ENCODE data around the gene RSPO4.

The RSPO4 gene

DNA sequence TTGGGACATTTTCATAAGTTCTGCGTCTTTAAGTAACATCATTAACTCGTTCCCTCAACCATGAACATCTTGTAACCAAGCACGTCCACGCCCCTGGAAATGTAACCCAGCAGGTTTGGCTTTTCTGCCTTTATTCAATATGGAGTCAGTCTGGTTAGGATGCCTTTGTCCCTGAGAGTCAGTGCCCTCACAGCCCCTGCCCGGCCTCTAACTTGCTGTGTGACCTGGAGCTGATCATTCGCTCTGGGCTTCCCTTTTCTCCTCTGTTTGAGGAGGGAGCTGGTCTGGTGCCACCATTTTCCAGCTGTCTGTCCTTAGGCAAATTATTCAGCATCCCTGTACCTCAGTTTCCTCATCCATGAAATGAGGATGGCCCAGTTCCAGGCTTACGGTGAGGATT, 59.5 kb downstream of the RSPO4 start:
- DNase-seq (ENCODE audit: low read depth), result no peak

DNA sequence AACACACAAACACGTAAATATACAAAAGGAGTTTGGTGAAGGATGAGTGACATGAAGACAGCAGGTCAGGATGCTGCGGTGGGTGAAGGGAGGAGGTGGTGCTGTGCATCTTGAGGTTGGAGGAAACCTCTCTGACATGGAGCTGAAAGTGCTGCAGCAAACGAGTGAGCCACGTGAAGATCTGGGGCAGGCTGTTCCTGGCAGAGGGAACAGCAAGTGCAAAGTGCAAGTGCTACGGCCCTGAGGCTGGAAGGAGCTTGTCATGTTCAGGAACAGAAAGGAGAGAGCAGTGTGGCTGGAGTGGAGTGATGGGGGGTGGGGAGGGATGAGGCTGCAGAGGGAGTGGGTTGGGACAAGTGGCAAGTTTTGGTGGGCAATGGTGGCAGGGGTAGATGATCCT, 61.2 kb downstream of the RSPO4 start:
- DNase-seq (ENCODE audit: low read depth), result no peak

DNA sequence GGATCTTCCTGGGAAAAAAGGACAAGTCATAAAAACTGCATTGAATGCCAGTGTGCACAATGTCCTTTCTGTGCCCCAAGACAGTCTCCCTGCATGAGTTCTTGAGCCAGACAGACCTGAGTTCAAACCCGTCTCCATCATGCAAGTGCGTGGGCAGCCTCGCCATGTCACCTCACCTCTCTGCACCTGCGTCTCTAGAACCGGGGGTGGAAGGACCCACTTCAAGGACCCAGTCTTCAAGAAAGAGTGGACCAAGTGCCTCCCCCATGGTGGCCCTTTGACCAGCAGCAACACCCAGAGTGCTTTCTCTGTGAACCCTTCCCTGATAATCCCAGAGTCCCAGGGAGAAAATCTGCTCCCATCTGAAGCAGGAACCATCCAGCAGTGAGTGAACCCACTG, 62.5 kb downstream of the RSPO4 start:
- no peak for DNase-seq (ENCODE audit: low read depth)

DNA sequence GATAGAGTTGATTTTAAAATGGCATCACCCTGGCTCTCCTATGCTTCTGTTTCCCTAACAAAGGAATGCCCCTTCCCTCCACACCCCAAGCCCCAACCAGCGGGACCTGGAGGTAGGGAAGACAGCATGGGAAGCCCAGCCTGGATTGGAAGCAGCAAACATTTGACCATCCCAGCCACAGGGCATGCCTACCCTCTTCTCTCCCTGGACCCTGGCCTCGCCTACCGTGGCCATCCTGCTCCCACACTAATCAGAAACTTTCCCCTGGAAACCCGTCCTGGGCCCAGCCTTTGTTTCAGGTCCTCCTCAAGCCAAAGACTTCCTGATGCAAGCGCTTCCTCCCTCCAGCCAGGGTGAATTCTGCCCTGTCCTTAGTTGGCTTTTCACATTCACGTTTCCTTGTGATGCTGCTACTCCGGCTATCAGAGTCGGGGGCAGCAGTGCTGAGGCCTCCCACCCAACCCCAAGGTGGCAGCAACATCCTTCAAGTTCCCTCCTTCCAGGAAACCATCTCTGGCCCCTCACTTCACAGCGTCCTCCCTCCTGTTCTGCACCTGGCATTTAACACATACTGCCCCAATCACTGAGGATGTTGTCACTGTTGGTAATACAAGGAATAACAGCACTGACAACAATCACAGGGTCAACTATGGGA, 67.8 kb downstream of the RSPO4 start:
- no peak for DNase-seq (ENCODE audit: low read depth)

DNA sequence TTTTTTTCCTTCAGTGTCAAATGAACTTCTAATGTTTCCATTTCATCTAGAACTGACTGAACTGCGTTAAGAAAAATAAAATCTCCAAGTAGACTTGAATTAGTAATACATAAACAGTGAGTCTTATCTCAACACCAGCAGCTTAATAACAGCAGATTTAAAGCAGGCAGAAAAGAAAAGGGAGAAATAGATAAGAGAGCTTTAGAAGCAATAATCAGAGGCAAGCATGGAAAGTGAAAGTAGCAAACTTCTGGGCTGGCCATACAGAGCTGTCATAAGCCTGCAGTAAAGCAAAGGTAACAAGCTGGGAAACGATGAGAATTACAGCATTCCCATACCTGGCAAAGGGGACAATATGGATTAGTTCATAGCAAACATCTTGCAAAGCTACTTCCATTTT, 69.1 kb downstream of the RSPO4 start:
- no peak for DNase-seq (ENCODE audit: low read depth)

DNA sequence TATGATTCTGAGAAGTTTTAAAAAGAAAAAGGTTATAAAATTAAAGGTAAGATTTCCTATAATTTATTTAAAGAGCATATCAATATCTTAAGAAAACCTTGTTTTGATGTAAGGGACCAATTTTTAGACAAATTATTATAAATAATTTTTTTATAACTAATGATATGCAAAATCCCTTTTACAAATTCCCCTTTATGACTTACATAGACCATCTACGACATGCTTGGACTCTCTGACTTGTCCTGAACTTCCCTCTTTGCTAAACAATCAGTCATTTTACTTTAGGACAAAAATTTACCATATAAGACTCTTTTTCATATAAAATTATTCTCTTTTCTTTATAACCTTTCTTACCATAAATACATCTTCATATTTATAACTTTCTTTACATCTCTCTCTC, 70.7 kb downstream of the RSPO4 start:
- DNase-seq (ENCODE audit: low read depth), result no peak

DNA sequence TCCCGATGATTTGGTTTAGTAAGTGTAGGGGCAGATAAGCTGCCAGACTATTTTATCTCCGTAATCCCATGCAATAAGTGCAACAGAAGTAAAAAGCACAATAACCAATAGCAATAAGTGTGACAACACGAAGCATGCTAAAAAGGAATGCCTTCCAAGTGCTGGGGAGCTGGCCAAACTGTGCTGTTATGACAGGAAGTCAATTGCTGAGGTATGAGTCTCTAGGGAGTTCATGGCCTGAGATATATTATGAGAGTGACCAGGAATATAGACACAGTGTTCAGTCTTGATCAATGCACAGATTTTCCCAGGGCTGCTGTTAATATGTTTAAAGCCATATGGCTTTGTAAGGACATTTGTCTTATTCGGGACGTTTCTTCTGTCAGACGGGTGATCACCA, 75.4 kb downstream of the RSPO4 start:
- DNase-seq (ENCODE audit: low read depth), result peak; percentile 27

DNA sequence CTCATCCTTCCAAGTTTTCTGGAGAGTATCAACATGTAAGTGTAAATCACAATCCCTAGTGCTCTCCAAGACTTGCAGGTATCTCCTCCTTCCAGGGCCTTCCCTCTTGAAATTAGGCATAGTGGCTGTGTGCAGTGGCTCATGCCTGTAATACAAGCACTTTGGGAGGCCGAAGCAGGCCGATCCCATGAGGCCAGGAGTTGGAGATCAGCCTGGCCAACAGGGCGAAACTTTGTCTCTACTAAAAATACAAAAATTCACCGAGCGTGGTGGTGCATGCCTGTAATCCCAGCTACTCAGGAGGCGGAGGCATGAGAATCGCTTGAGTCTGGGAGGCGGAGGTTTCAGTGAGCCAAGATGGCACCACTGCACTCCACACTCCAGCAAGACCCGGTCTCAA, 76.6 kb downstream of the RSPO4 start:
- DNase-seq (ENCODE audit: low read depth), result no peak

DNA sequence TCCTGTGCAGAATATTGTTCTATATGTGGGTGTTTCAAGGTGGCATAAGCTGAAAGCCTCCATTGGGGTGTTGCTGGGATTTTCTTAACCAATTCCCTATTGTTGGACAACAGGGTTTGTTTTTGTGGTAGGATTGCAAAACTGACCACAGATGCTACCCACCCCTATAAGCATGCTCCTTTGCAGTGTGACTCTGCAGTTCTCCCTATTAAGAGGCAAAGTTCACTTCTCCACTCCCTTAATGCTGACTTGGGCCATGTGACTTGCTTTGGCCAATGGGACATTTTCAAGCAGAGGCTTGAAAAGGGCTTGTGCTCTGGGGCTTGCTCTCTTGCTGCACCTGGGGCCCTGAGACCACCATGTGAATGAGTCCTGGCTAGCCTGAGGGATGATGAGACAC, 77.5 kb downstream of the RSPO4 start:
- DNase-seq (ENCODE audit: low read depth), result no peak

DNA sequence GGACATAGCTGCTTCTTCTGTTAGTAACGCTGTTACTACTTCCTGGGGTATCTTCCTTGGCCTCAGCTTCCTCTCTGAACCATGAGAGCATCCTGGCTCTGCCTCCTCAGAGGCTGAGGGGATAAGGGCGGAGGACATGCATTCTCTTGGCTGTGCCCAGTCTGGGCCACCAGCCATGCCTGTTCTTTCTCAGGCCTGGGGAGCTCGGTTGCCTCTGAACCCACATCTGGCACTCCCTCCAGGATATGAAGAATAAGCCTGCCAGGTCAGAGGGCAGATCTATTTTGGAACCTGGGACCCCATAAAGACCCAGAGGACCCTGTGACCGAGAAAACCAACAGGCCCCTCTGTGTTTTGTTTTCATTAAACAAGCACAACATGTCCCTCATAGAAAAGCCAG, 79.3 kb downstream of the RSPO4 start:
- no peak for DNase-seq (ENCODE audit: low read depth)

DNA sequence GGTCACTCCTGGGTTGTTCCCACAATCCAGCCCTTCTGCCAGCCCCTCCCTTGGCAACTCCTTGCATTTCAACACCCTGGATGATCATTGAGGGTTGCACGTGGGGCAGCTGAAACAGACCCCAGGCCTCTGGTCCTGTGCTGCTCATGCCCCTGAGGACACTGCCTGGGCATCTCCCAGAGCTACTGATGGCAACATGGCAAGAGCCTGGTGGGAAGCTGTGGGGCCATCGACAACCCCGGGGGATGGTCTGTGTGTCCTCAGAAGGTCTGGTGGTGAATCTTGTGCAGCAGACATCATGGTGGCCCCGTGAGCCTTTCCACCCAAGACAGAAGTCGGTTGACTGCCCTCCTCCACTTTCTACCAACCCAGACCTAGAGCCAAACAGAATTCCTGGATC, 81.0 kb downstream of the RSPO4 start:
- DNase-seq (ENCODE audit: low read depth), result no peak

DNA sequence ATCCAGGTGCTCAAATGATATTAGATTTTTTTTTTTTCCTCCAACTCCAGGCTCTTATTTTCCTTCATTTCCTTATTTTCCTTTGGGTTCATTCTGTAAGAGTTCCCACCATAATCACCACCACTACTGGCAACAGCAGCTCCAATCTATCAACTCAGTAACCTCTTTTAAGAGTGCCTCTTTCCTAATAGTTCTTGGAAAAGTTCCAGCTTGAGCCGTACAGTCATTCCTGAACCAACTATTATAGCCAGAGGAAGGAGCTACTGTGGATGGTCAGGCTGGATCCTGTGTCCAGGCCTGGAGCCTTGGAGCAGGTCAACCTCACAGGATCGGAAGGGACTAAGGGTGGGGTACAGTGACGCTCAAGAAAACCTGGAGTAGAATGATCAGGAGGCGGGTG, 81.8 kb downstream of the RSPO4 start:
- DNase-seq (ENCODE audit: low read depth), result no peak

DNA sequence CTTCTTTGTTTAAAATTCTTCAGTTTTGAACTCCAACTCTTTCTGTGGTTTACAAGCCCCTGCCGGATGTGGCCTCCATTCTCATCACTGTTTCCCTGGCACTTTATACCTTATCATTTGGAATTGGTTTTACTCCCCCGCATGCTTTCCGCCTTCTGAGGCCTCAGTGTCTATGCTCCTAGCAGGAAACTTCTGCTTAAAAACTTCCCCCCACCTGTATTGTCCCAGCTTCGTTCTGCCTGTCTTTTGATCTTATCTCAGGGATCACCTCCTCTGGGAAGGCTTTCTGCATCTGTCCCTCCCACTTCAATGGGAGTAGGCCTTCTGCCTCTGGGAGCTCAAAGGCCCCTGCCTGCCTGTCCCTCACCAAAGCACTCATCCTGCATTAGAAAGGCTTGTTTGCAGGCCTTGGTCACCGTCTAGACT, 82.6 kb downstream of the RSPO4 start:
- no peak for DNase-seq (ENCODE audit: low read depth)

DNA sequence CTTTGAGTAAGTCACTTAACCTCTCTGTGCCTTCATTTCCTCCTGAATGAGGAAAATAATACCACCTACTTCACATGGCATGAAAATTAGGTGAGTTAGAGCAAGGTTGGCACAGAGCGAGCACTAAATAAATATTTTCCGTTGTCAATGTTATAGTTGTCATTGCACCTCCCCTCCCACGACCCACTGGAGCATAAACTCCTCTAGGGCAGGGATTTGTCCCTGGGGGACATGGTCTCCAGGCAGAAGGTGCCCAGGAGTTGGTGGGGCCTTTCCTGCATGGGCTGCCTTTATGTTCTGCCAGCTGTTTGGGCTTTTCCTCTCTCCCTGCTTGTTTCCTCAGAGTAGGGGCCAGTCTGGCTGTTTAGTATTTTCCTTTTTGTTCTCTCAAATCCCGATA, 84.7 kb downstream of the RSPO4 start:
- no peak for DNase-seq (ENCODE audit: low read depth)

DNA sequence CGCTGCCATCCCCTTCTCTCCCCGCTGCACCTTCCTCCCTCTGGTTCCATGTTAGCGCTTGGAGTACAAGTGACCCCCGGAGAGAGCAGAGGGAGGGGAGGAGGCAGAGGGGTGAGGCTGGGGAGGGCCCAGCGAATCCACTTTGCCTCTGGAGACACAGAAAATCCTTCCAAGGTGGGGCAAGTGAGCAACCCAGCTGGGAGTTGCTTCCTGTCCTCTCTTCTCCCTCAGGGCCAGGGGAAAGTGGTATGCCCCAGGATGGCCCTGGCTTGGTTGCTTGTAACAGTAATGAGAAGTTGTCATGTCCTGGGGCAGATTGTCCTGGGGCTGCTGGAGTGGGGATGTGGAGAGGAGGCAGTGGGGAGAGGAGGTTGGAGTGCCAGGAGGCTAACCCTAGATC, 85.3 kb downstream of the RSPO4 start:
- DNase-seq (ENCODE audit: low read depth), result no peak

DNA sequence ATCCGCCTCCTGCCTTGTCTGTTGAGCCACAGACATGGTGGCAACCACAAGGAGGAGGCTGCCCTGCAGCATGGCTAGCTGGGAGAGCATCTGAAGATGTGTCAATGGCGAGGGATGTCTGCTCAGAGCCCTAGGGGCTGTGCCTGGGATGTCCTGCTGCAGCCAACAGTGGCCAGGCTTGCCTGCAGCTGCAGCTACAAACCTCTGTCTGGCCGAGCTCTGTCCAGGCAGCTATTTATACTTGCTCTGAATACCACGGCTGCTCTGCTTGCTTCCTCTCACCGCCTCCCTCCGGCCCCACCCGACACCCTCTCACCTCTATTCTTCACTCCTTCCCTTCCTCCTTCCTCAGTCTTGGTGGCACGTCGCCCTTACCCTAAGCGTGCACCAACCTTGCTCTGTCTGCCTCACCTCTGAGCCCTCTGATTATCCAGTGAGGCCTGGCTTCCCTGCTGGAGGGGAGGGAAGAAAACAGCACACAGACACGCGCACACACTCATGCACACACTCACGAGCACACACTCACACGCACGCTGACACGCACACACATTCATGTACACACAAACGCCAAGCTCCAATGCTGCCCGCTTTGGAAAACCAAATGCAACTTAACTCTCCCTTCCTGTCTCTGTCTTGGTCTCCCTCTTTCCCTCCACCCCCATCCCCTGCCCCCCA, 85.8 kb downstream of the RSPO4 start, which contains the start of gene ANGPT4:
Gene ANGPT4 (minus strand): TSS at position 210 of the 675 bp plus-strand sequence. CDS start 120 bp downstream, at position 90.
- DNase-seq (ENCODE audit: low read depth), result peak; percentile 24

DNA sequence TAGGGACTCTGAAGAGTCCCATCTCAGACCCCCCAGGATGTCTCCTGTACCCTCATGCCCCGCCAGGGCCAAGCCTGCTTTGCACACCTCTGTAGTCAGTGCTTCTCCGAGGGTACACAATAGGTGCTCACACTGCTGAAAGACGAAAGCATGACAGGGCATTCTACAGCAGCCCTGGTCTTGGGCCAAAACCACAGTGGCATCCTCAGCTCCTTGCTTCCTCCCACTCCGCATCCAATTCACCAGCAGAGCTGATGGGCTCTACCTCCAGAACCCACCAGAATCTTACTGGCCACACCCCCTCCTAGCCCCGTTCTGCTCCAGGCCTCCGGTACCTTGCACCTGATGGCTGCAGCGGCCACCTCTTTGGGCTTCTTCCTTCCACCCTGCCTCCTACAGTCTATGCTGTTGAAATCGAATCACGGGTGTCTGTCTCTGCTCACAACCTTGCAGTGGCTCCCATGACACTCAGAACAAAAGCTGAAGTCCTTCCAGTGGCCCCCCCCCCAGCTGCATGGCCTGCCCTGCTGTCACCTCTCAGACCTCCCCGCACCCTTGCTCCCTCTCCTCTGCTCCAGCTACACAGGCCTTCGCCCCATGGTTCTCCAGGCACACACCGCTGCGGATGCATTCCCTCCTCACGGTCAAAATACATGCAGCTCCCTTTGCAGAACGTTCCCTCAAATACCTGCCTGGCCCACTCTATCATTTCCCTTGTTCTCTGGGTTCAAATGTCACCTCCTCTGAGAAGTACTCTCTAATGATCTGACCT, 87.2 kb downstream of the RSPO4 start:
- DNase-seq (ENCODE audit: low read depth), result no peak

DNA sequence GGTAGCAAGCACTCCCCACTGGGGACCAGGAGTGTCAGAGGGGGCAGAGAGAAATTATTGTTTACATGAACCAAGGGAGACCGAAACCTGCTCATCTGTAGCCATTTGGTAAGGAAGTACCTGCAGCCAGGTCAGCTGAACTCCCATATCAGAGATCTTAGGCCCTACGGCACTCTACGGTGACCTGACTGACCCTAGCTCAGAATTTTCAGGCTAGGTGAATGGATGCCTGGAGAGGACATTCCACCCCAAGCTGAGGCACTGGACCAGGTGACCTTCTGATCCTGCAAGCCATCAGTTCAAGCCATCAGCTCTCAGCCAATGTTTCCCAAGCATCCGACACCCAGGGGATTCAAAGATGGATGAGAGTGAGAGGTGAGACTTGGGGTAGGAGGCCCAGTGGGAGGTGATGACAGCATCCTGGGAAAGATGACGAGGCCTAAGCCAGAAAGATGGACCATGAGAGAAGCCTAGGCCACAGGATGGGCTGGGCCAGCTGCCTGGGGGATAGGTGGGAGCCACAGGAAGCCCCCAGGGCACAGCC, 88.7 kb downstream of the RSPO4 start:
- DNase-seq (ENCODE audit: low read depth), result no peak

DNA sequence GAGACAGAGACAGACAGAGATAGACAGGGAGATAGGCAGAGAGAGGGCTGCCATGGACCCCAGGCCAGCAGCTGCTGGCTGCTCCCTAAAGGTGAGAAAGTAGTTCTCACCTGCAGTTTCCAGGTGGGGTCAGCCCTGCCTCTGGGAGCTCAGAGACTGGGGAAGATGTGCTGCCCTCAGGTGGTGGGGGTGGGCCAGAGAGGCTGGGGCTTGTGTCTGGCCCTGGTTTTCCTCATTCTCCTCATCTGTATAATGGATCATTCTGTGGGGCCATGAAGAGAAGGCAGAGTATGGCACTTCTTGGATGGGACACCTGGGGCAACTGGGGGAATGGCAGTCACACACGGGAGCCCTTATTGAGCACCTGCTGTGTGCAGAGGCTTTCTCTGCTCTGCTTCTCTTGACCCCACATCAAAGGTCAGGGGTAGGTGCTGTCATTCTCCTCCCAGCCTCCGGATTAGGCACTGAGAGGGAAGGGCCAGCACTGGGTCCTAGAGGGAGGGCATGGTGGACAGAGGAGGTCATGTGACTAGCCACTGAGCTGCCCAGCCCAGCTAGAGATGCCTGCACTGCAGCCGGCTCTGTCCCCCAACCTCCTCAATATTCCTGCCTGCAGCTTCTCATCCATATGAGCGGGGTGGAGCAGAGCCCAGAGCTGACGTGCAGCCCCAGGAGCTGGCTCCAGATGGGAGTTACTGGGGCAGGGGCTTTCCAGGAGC, 90.1 kb downstream of the RSPO4 start:
- DNase-seq (ENCODE audit: low read depth), result no peak

DNA sequence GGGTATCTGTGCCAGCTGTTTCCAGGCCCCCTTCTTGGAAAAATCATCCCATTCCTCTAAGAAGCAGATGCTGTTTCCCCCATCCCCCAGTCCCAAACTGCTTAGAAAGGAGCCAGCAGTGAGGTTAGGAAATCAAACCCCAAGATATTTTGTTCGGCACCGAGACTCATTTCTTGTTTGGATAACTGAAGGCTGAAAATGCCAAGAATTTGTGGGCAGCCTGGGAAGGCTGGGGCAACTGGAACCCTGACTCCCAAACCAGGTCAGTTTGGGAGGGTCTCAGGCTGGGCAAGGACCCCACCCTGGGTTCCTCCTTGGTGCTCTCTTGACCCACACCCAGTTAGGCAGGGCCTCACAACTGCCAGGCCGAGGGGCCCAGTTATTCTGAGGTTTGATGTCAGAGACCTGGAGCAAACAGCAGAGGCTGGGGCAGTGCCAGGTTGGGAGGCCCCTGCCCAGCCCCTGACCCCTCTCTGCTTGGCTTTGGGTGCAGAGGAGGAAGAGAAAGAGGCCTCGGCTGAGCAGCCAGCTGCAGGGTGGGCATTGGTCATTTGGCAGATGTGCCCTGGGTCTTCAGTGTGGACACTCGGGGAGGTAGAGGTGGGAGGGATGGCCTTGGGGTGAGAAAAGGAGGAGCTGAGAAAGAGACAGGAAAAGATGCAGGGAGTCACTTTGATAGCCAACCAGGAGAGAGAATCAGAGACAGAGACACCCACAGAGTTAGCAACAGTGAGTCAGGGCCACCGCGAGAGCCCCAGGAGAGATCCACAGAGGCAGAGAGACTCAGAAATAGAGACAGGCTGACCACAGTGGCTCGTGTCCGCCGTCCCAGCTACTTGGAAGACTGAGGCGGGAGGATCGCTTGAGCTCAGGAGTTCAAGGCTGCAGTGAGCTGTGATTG, 91.0 kb downstream of the RSPO4 start:
- DNase-seq (ENCODE audit: low read depth), result peak; percentile 61
